DND-41 (cell line): Measurements from ENCODE around the gene OCA2.

Experiments used
- ATAC-seq: fragments of 200-7000 bp; cut with Tn5 transposase; 3 replicates; pipeline ENCODE4 v1.9.1; 2021; ENCODE audit warnings: low read depth; ENCODE audit not compliant: insufficient read depth
- DNase-seq: peaks from one replicate; pipeline ENCODE4 v3.0.0-alpha.2; 2020
- H2AFZ ChIP-seq: 2 replicates; pipeline ENCODE4 v1.6.0; 2012; ENCODE audit warnings: low read depth, low read length
- H3K27ac ChIP-seq: 2 replicates; pipeline ENCODE4 v1.5.1; 2012; ENCODE audit warnings: low read length, inconsistent platforms
- H3K27me3 ChIP-seq: fragments of 200-600 bp; sonication (generic); 2 replicates; pipeline ENCODE4 v1.6.0; 2012; ENCODE audit warnings: low read length, mild to moderate bottlenecking, inconsistent platforms; ENCODE audit not compliant: insufficient read depth, poor library complexity
- H3K36me3 ChIP-seq: 2 replicates; pipeline ENCODE4 v1.5.1; 2012; ENCODE audit warnings: low read length, inconsistent platforms; ENCODE audit not compliant: insufficient read depth
- H3K4me1 ChIP-seq: 2 replicates; pipeline ENCODE4 v1.5.1; 2012; ENCODE audit warnings: mild to moderate bottlenecking, low read length; ENCODE audit not compliant: insufficient read depth
- H3K4me2 ChIP-seq: 2 replicates; pipeline ENCODE4 v1.6.0; 2012; ENCODE audit warnings: mild to moderate bottlenecking, moderate library complexity, low read length, inconsistent platforms; ENCODE audit not compliant: insufficient read depth
- H3K4me3 ChIP-seq, 2 experiments: fragments of 200-600 bp in 1 of 2; shearing (Covaris generic) in 1 of 2; 2 replicates each; pipeline ENCODE4 v1.5.1; 2012 to 2016; ENCODE audit warnings: inconsistent platforms in 2 of 2, low read length in 2 of 2, mild to moderate bottlenecking in 2 of 2, low read depth in 1 of 2, moderate library complexity in 1 of 2
- H3K79me2 ChIP-seq: 2 replicates; pipeline ENCODE4 v1.6.0; 2012; ENCODE audit warnings: low read length, inconsistent platforms; ENCODE audit not compliant: insufficient read depth
- H3K9ac ChIP-seq: 2 replicates; pipeline ENCODE4 v1.6.0; 2012; ENCODE audit warnings: low read depth, mild to moderate bottlenecking, inconsistent platforms, low read length, moderate library complexity
- H3K9me3 ChIP-seq: 2 replicates; pipeline ENCODE4 v1.5.1; 2012; ENCODE audit warnings: low read length, moderate library complexity, mild to moderate bottlenecking, inconsistent platforms; ENCODE audit not compliant: insufficient read depth, severe bottlenecking
- H4K20me1 ChIP-seq: 2 replicates; pipeline ENCODE4 v1.6.0; 2012; ENCODE audit warnings: low read length; ENCODE audit not compliant: insufficient read depth
- EZH2 ChIP-seq: IDR thresholded peaks from 3 replicates; pipeline ENCODE4 v1.6.1; 2012; ENCODE audit warnings: borderline replicate concordance, low read depth, mild to moderate bottlenecking, moderate library complexity, low read length, inconsistent platforms; ENCODE audit not compliant: severe bottlenecking
- TF ChIP-seq, protein P1 (sequence below): IDR thresholded peaks from 2 replicates; pipeline ENCODE4 v1.5.1; 2012; ENCODE audit warnings: borderline replicate concordance, low read length, moderate library complexity, mild to moderate bottlenecking; ENCODE audit not compliant: poor library complexity, severe bottlenecking; ENCODE audit errors: extremely low read depth

Gene OCA2

DNA sequence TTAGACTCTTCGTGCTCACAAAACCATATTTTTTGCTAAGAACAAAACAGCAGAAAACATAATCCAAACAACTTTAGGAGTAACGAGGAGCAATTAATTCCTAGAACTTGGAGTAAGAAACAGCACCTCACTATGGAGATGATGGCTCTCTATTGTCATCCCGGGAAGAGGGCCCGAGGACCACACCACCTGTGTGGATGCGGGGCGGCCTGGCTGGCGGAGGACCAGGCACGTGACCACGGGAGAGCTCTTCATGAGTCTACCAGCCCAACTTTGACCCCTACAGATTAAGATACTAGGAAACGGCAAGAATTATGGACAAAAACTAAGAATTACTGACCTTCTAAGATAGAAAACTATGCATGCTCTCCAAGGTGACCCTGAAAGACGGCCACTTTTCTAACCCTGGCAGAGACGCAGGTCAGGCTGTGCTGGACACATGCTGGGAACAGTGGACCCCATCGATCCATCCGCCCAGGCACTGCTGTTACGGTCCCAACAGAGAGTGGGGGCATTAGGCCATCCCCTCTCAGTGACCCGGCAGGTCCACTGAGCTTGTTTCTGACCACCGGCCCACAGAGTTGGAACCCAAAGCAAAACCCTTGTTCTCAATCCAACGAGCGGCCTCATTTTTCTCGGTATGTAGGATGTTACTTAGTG, 13.1 kb upstream of the OCA2 start:
- H3K27me3 ChIP-seq: no peaks in the 10 kb centered on the region
- no peaks in the 10 kb centered on the region for H3K4me1 ChIP-seq
- DNase-seq (no peak), ATAC-seq (no peak)
- no peak overlapping the region for H3K4me3 ChIP-seq
- H3K36me3 ChIP-seq: peaks cover 57% of the 10 kb centered on the region
- H2AFZ ChIP-seq: no peak overlapping the region
- no peak overlapping the region for H3K27ac ChIP-seq
- TF ChIP-seq EZH2: no peak
- TF ChIP-seq, protein P1, sequence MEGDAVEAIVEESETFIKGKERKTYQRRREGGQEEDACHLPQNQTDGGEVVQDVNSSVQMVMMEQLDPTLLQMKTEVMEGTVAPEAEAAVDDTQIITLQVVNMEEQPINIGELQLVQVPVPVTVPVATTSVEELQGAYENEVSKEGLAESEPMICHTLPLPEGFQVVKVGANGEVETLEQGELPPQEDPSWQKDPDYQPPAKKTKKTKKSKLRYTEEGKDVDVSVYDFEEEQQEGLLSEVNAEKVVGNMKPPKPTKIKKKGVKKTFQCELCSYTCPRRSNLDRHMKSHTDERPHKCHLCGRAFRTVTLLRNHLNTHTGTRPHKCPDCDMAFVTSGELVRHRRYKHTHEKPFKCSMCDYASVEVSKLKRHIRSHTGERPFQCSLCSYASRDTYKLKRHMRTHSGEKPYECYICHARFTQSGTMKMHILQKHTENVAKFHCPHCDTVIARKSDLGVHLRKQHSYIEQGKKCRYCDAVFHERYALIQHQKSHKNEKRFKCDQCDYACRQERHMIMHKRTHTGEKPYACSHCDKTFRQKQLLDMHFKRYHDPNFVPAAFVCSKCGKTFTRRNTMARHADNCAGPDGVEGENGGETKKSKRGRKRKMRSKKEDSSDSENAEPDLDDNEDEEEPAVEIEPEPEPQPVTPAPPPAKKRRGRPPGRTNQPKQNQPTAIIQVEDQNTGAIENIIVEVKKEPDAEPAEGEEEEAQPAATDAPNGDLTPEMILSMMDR: no peak
- no peak overlapping the region for H3K4me2 ChIP-seq
- H3K9me3 ChIP-seq: no peaks in the 10 kb centered on the region
- H4K20me1 ChIP-seq: no peaks in the 10 kb centered on the region; the same call in 1 of the 2 replicates
- no peaks in the 10 kb centered on the region for H3K79me2 ChIP-seq
- H3K9ac ChIP-seq: no peak overlapping the region

DNA sequence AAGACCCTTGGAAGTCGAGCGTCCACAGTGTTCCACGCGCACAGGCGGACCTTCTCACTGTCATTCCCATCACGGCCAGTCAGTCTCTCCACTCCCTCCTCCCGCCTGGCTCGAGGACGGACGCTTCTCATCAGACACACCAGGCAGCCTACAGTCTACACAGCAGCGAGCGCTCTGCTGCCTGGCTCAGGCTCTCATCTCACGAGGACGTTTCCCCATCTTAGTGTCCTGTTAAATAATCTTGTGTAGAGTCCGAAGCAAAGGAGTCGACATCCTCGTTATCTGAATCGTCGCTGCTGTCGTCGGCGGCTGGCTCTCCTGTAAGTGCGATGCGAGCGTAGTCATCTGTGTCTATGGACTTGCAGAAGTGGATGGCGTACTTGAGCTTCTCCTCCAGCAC, 12.4 kb upstream of the OCA2 start:
- peaks cover 50% of the 10 kb centered on the region for H3K36me3 ChIP-seq
- DNase-seq: no peak
- TF ChIP-seq EZH2: no peak
- TF ChIP-seq, protein P1: no peak
- no peaks in the 10 kb centered on the region for H3K79me2 ChIP-seq
- H3K27me3 ChIP-seq: no peaks in the 10 kb centered on the region
- no peaks in the 10 kb centered on the region for H3K9me3 ChIP-seq
- H3K4me2 ChIP-seq: no peak overlapping the region
- H3K4me3 ChIP-seq: no peak overlapping the region
- no peak overlapping the region for H3K27ac ChIP-seq
- ATAC-seq: no peak
- H3K9ac ChIP-seq: no peak overlapping the region
- no peaks in the 10 kb centered on the region for H3K4me1 ChIP-seq
- H4K20me1 ChIP-seq: no peaks in the 10 kb centered on the region; the same call in 1 of the 2 replicates
- H2AFZ ChIP-seq: no peak overlapping the region

DNA sequence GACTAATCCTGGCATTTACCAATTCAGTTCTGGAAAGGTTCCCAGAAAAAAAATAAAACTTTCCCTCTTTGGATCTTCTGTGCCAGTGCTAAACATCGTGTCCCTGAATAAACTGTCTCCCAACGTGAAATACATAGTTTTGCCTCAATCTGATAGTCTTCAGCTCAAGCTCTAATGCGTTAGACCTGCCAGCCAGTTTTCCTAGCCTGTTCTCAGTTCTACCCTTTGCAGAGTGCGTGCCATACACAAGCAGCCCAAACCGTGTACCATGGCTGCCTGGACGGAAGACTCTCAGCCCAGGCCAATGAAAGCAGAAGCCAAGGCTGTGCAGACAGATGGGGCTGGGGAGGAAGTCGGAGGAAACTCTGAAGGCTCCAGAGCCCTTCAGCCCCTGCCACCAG, 11.4 kb upstream of the OCA2 start:
- H3K4me3 ChIP-seq: no peak overlapping the region
- no peak overlapping the region for H3K27ac ChIP-seq
- DNase-seq: no peak
- H2AFZ ChIP-seq: no peak overlapping the region
- H3K9ac ChIP-seq: no peak overlapping the region
- H3K9me3 ChIP-seq: no peaks in the 10 kb centered on the region
- no peak for ATAC-seq
- H3K79me2 ChIP-seq: no peaks in the 10 kb centered on the region
- no peaks in the 10 kb centered on the region for H3K27me3 ChIP-seq
- H3K4me1 ChIP-seq: no peaks in the 10 kb centered on the region
- peaks cover 43% of the 10 kb centered on the region for H3K36me3 ChIP-seq
- H4K20me1 ChIP-seq: no peaks in the 10 kb centered on the region; the same call in 1 of the 2 replicates
- TF ChIP-seq, protein P1: no peak
- TF ChIP-seq EZH2: no peak
- no peak overlapping the region for H3K4me2 ChIP-seq
